HepG2 (cell line): ENCODE results near the gene EARS2. TPM values are rescaled to one million over a fixed set of nuclear protein-coding genes. Genes with fewer than 3 reads are reported as not detected.

Source experiments
- AKAP8 ChIP-seq: sonication (generic); formaldehyde crosslinking; IDR thresholded peaks from 2 replicates; pipeline ENCODE4 v1.5.1; 2020; ENCODE audit warnings: mild to moderate bottlenecking, missing genetic modification reagents
- CEBPG ChIP-seq: IDR thresholded peaks from 2 replicates; pipeline ENCODE4 v1.6.1; 2016
- EEA1 ChIP-seq: sonication (generic); formaldehyde crosslinking; IDR thresholded peaks from 2 replicates; pipeline ENCODE4 v1.5.1; 2020; ENCODE audit warnings: mild to moderate bottlenecking, missing genetic modification reagents, borderline replicate concordance
- FOXK1 ChIP-seq: sonication (generic); formaldehyde crosslinking; IDR thresholded peaks from 2 replicates; pipeline ENCODE4 v1.4.0; 2020; ENCODE audit warnings: low read depth, missing genetic modification reagents, borderline replicate concordance
- KDM6A ChIP-seq: IDR thresholded peaks from 2 replicates; pipeline ENCODE4 v1.6.1; 2016; ENCODE audit warnings: low read depth
- LCORL ChIP-seq, 2 experiments: fragments of 450-650 bp in 1 of 2; sonication (generic) in 1 of 2; formaldehyde crosslinking in 1 of 2; IDR thresholded peaks; 2 replicates each; pipeline versions ENCODE4 v1.5.0 to v1.6.1; 2017 to 2020; ENCODE audit warnings: antibody characterized with exemption in 1 of 2, missing genetic modification reagents in 1 of 2
- PRMT3 ChIP-seq: sonication (generic); formaldehyde crosslinking; IDR thresholded peaks from 2 replicates; pipeline ENCODE4 v1.8.1; 2022; ENCODE audit warnings: low read depth, mild to moderate bottlenecking, moderate library complexity, missing genetic modification reagents, borderline replicate concordance
- PTBP1 ChIP-seq: fragments of 200-400 bp; formaldehyde crosslinking; IDR thresholded peaks from 2 replicates; pipeline ENCODE4 v1.6.1; 2018; ENCODE audit warnings: low read length, low read depth; ENCODE audit not compliant: poor library complexity, severe bottlenecking
- SETDB1 ChIP-seq: sonication (generic); formaldehyde crosslinking; IDR thresholded peaks from 2 replicates; pipeline ENCODE4 v1.5.1; 2020; ENCODE audit warnings: missing genetic modification reagents, mild to moderate bottlenecking, borderline replicate concordance
- ZFP36L2 ChIP-seq: sonication (generic); formaldehyde crosslinking; IDR thresholded peaks from 2 replicates; pipeline ENCODE4 v1.4.0; 2020; ENCODE audit warnings: missing genetic modification reagents
- ZMYM3 ChIP-seq: sonication (generic); formaldehyde crosslinking; IDR thresholded peaks from 2 replicates; pipeline ENCODE4 v1.5.1; 2020; ENCODE audit warnings: mild to moderate bottlenecking, missing genetic modification reagents
- ZNF136 ChIP-seq: sonication (generic); formaldehyde crosslinking; IDR thresholded peaks from 2 replicates; pipeline ENCODE4 v1.8.1; 2022; ENCODE audit warnings: low read depth, mild to moderate bottlenecking, moderate library complexity, missing genetic modification reagents
- ZNF724P ChIP-seq: sonication (generic); formaldehyde crosslinking; IDR thresholded peaks from 2 replicates; pipeline ENCODE4 v1.8.0; 2022; ENCODE audit warnings: missing genetic modification reagents, borderline replicate concordance
- ZNF768 ChIP-seq: sonication (generic); formaldehyde crosslinking; IDR thresholded peaks from 2 replicates; pipeline ENCODE4 v1.4.0; 2020; ENCODE audit warnings: missing genetic modification reagents
- polyA plus RNA-seq, 8 experiments: library from polyadenylated mRNA; depleted of rRNA in 3 of 8; stranded (reverse) in 7 of 8; unstranded in 1 of 8; fragments of >200 nt; fragmentation: Illumina TruSeq in 4 of 8; extraction: Trizol in 4 of 8; gene quantifications; 2 replicates each; pipeline versions ENCODE4 v1.2.1 to v1.2.3, GENCODE V29; 2011 to 2016; ENCODE audit warnings: low read depth in 4 of 8, missing spikeins in 1 of 8, mixed read lengths in 1 of 8; ENCODE audit not compliant: insufficient read depth in 1 of 8
- total RNA-seq, 5 experiments: library from RNA; depleted of rRNA; stranded (reverse); fragments of >200 nt; fragmentation: Illumina TruSeq; extraction: Trizol; gene quantifications; 2 replicates each; pipeline ENCODE4 v1.2.3, GENCODE V29; 2016; ENCODE audit warnings: low read depth in 1 of 5
- TF ChIP-seq, protein P1 (sequence below): sonication (generic); formaldehyde crosslinking; IDR thresholded peaks from 2 replicates; pipeline ENCODE4 v1.4.0; 2020; ENCODE audit warnings: missing genetic modification reagents
- TF ChIP-seq, protein P2 (sequence below): sonication (generic); formaldehyde crosslinking; IDR thresholded peaks from one replicate; pipeline ENCODE4 v1.5.1; 2020; ENCODE audit warnings: mild to moderate bottlenecking, missing genetic modification reagents; ENCODE audit errors: not compliant biosample characterization
- TF ChIP-seq, protein P3 (sequence below): sonication (generic); formaldehyde crosslinking; IDR thresholded peaks from 2 replicates; pipeline ENCODE4 v1.4.0; 2020; ENCODE audit warnings: mild to moderate bottlenecking, missing genetic modification reagents

EARS2 gene
- total and polyA plus RNA-seq, 2 of the 13 experiments (the other 11 are each of a cell fraction or from before 2014, with no cell fraction given), result 49.4 to 80.4 TPM

DNA sequence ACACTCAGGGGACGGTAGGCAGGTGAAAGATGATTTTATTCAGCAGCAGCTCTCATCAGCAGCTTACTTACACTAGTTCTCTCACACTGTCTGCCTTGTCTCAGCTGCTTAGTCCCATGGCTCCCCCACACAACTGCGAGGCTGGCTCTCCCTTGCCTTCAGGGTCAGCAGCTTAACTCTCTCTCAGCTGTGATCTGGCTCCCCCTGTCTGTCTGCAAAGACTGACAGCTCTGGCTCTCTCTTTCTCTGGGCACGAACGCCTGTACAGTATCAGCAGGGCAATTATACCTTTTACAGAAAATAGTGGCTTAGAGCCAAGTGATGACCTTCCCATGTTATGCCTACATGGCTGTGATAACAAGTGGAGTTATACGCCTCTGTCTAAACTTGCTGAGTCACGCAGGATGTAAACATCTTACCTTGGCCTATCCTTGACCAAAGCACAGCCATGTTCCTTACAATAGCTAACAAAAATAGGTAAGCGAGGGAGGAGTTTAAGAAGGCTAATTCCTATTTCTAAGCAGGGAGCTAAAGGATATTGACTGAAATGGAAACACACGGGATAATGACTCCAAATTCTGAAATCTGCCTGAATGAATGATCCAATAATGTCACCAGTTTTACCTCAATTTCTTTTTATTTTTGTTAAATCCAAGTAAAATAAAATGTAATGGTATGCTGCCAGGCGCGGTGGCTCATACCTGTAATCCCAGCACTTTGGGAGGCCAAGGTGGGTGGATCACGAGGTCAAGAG is 40.0 kb upstream of the EARS2 start (continued):
- TF ChIP-seq, protein P1, sequence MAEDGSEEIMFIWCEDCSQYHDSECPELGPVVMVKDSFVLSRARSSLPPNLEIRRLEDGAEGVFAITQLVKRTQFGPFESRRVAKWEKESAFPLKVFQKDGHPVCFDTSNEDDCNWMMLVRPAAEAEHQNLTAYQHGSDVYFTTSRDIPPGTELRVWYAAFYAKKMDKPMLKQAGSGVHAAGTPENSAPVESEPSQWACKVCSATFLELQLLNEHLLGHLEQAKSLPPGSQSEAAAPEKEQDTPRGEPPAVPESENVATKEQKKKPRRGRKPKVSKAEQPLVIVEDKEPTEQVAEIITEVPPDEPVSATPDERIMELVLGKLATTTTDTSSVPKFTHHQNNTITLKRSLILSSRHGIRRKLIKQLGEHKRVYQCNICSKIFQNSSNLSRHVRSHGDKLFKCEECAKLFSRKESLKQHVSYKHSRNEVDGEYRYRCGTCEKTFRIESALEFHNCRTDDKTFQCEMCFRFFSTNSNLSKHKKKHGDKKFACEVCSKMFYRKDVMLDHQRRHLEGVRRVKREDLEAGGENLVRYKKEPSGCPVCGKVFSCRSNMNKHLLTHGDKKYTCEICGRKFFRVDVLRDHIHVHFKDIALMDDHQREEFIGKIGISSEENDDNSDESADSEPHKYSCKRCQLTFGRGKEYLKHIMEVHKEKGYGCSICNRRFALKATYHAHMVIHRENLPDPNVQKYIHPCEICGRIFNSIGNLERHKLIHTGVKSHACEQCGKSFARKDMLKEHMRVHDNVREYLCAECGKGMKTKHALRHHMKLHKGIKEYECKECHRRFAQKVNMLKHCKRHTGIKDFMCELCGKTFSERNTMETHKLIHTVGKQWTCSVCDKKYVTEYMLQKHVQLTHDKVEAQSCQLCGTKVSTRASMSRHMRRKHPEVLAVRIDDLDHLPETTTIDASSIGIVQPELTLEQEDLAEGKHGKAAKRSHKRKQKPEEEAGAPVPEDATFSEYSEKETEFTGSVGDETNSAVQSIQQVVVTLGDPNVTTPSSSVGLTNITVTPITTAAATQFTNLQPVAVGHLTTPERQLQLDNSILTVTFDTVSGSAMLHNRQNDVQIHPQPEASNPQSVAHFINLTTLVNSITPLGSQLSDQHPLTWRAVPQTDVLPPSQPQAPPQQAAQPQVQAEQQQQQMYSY (CRISPR knock-in tag), result no peak
- TF ChIP-seq AKAP8 (CRISPR knock-in tag), result peak; percentile 5; the same call in 1 of the 2 replicates
- TF ChIP-seq FOXK1 (CRISPR knock-in tag), result peak; percentile 37; the same call in 1 of the 2 replicates
- no peak for TF ChIP-seq ZFP36L2 (CRISPR knock-in tag)
- TF ChIP-seq ZNF768 (CRISPR knock-in tag), result no peak
- TF ChIP-seq KDM6A, result no peak
- no peak for TF ChIP-seq LCORL (IDR thresholded peaks at IDR 0.05)
- TF ChIP-seq LCORL (CRISPR knock-in tag; IDR thresholded peaks at IDR 0.05), result no peak
- TF ChIP-seq ZMYM3 (CRISPR knock-in tag), result no peak
- TF ChIP-seq ZNF724P (CRISPR knock-in tag), result no peak
- TF ChIP-seq SETDB1, result no peak
- TF ChIP-seq PRMT3 (CRISPR knock-in tag), result no peak
- TF ChIP-seq, protein P2, sequence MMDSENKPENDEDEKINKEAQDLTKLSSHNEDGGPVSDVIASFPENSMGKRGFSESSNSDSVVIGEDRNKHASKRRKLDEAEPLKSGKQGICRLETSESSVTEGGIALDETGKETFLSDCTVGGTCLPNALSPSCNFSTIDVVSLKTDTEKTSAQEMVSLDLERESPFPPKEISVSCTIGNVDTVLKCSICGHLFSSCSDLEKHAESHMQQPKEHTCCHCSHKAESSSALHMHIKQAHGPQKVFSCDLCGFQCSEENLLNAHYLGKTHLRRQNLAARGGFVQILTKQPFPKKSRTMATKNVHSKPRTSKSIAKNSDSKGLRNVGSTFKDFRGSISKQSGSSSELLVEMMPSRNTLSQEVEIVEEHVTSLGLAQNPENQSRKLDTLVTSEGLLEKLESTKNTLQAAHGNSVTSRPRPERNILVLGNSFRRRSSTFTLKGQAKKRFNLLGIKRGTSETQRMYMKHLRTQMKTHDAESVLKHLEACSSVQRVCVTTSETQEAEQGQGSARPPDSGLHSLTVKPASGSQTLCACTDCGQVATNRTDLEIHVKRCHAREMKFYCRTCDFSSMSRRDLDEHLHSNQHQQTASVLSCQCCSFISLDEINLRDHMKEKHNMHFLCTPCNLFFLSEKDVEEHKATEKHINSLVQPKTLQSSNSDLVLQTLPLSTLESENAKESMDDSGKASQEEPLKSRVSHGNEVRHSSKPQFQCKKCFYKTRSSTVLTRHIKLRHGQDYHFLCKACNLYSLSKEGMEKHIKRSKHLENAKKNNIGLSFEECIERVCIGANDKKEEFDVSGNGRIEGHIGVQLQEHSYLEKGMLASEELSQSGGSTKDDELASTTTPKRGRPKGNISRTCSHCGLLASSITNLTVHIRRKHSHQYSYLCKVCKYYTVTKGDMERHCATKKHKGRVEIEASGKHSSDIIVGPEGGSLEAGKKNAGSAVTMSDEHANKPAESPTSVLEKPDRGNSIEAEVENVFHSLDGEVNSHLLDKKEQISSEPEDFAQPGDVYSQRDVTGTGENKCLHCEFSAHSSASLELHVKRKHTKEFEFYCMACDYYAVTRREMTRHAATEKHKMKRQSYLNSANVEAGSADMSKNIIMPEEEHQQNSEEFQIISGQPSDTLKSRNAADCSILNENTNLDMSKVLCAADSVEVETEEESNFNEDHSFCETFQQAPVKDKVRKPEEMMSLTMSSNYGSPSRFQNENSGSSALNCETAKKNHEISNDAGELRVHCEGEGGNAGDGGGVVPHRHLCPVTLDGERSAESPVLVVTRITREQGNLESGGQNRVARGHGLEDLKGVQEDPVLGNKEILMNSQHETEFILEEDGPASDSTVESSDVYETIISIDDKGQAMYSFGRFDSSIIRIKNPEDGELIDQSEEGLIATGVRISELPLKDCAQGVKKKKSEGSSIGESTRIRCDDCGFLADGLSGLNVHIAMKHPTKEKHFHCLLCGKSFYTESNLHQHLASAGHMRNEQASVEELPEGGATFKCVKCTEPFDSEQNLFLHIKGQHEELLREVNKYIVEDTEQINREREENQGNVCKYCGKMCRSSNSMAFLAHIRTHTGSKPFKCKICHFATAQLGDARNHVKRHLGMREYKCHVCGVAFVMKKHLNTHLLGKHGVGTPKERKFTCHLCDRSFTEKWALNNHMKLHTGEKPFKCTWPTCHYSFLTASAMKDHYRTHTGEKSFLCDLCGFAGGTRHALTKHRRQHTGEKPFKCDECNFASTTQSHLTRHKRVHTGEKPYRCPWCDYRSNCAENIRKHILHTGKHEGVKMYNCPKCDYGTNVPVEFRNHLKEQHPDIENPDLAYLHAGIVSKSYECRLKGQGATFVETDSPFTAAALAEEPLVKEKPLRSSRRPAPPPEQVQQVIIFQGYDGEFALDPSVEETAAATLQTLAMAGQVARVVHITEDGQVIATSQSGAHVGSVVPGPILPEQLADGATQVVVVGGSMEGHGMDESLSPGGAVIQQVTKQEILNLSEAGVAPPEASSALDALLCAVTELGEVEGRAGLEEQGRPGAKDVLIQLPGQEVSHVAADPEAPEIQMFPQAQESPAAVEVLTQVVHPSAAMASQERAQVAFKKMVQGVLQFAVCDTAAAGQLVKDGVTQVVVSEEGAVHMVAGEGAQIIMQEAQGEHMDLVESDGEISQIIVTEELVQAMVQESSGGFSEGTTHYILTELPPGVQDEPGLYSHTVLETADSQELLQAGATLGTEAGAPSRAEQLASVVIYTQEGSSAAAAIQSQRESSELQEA (CRISPR knock-in tag), result no peak
- TF ChIP-seq, protein P3, sequence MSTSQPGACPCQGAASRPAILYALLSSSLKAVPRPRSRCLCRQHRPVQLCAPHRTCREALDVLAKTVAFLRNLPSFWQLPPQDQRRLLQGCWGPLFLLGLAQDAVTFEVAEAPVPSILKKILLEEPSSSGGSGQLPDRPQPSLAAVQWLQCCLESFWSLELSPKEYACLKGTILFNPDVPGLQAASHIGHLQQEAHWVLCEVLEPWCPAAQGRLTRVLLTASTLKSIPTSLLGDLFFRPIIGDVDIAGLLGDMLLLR (CRISPR knock-in tag), result 0 out of 2 replicates have a peak, but pooled peaks have one; percentile 42
- no peak for TF ChIP-seq EEA1 (CRISPR knock-in tag)
- TF ChIP-seq ZNF136, result no peak
- no peak for TF ChIP-seq CEBPG (CRISPR knock-in tag)
- TF ChIP-seq PTBP1, result no peak
